CD14-positive monocyte (primary cell): Measurements from ENCODE around the gene PTPN7. TPM values are rescaled to one million over a fixed set of nuclear protein-coding genes. Genes with fewer than 3 reads are reported as not detected.

Experiments
- DNase-seq, 3 donors: peaks; one replicate each; pipeline ENCODE4 v3.0.0-alpha.2; 2011 to 2022
- H2AFZ ChIP-seq: 2 replicates; pipeline ENCODE4 v1.6.0; 2012; ENCODE audit warnings: mild to moderate bottlenecking, low read depth, low read length, inconsistent platforms; ENCODE audit not compliant: insufficient read depth, poor library complexity, severe bottlenecking
- H3K27ac ChIP-seq, 2 donors: 1 replicate in 1 of 2; 2 replicates in 1 of 2; pipeline ENCODE4 v1.5.1; 2012 to 2013; ENCODE audit warnings: low read length in 2 of 2, control low read depth in 1 of 2, inconsistent platforms in 1 of 2, low read depth in 1 of 2, mild to moderate bottlenecking in 1 of 2
- H3K27me3 ChIP-seq, 2 donors: one replicate each; pipeline versions ENCODE4 v1.6.0 to v1.6.1; 2011 to 2013; ENCODE audit warnings: low read length in 2 of 2; ENCODE audit not compliant: control insufficient read depth in 2 of 2, insufficient read depth in 2 of 2
- H3K36me3 ChIP-seq, 2 donors: replicated peaks in 1 of 2; 1 replicate in 1 of 2; 2 replicates in 1 of 2; pipeline versions ENCODE4 v1.5.1 to v1.6.1; 2012 to 2013; ENCODE audit warnings: low read length in 2 of 2, control low read depth in 1 of 2, inconsistent platforms in 1 of 2, mild to moderate bottlenecking in 1 of 2; ENCODE audit not compliant: insufficient read depth in 2 of 2, control insufficient read depth in 1 of 2
- H3K4me1 ChIP-seq, 2 donors: 1 replicate in 1 of 2; 2 replicates in 1 of 2; pipeline versions ENCODE4 v1.5.1 to v1.6.1; 2012 to 2013; ENCODE audit warnings: low read length in 2 of 2, control low read depth in 1 of 2, inconsistent platforms in 1 of 2, mild to moderate bottlenecking in 1 of 2, moderate library complexity in 1 of 2; ENCODE audit not compliant: insufficient read depth in 2 of 2, control insufficient read depth in 1 of 2
- H3K4me2 ChIP-seq: replicated peaks from 2 replicates; pipeline ENCODE3; 2012; ENCODE audit warnings: low read length, moderate library complexity, mild to moderate bottlenecking; ENCODE audit not compliant: poor library complexity, severe bottlenecking; ENCODE audit errors: extremely low read depth
- H3K4me3 ChIP-seq, 3 experiments: fragments of 200-600 bp in 1 of 3; sonication (generic) in 1 of 3; replicated peaks in 1 of 3; 1 replicate in 2 of 3; 2 replicates in 1 of 3; pipeline ENCODE4 v1.5.1; 2011 to 2013; ENCODE audit warnings: low read length in 3 of 3, mild to moderate bottlenecking in 3 of 3, control low read depth in 2 of 3, low read depth in 2 of 3, inconsistent platforms in 1 of 3, moderate library complexity in 1 of 3
- H3K79me2 ChIP-seq: 2 replicates; pipeline ENCODE4 v1.6.0; 2012; ENCODE audit warnings: mild to moderate bottlenecking, control low read depth, inconsistent platforms, low read length, moderate library complexity; ENCODE audit not compliant: insufficient read depth
- H3K9ac ChIP-seq: 2 replicates; pipeline ENCODE4 v1.6.0; 2017; ENCODE audit warnings: low read length, mild to moderate bottlenecking; ENCODE audit not compliant: insufficient read depth, poor library complexity, severe bottlenecking
- H3K9me3 ChIP-seq, 2 donors: replicated peaks in 1 of 2; 1 replicate in 1 of 2; 2 replicates in 1 of 2; pipeline versions ENCODE4 v1.5.1 to v1.6.1; 2012 to 2013; ENCODE audit warnings: low read length in 2 of 2, control low read depth in 1 of 2; ENCODE audit not compliant: control insufficient read depth in 1 of 2, insufficient read depth in 1 of 2
- H4K20me1 ChIP-seq: 2 replicates; pipeline ENCODE4 v1.6.0; 2012; ENCODE audit warnings: mild to moderate bottlenecking, low read length, control low read depth, moderate library complexity; ENCODE audit not compliant: insufficient read depth
- H3K27ac Mint-ChIP-seq, 7 donors: one replicate each; pipeline ENCODE4 v1.8.0; 2020; ENCODE audit warnings: mild to moderate bottlenecking in 7 of 7, mixed read lengths in 7 of 7, moderate library complexity in 6 of 7, inconsistent platforms in 2 of 7
- H3K27me3 Mint-ChIP-seq, 3 donors: one replicate each; pipeline ENCODE4 v1.8.0; 2021 to 2022; ENCODE audit warnings: low read depth in 3 of 3, mild to moderate bottlenecking in 3 of 3, mixed read lengths in 3 of 3, moderate library complexity in 3 of 3, inconsistent platforms in 1 of 3
- H3K36me3 Mint-ChIP-seq, 2 donors: one replicate each; pipeline ENCODE4 v1.8.0; 2020; ENCODE audit warnings: mixed read lengths in 2 of 2, inconsistent platforms in 1 of 2, mild to moderate bottlenecking in 1 of 2
- H3K4me1 Mint-ChIP-seq: one replicate; pipeline ENCODE4 v1.8.0; 2020; ENCODE audit warnings: mild to moderate bottlenecking, mixed read lengths
- H3K4me3 Mint-ChIP-seq, 2 donors: one replicate each; pipeline ENCODE4 v1.8.0; 2020; ENCODE audit warnings: mild to moderate bottlenecking in 2 of 2, mixed read lengths in 2 of 2, moderate library complexity in 1 of 2
- H3K9me3 Mint-ChIP-seq, 7 donors: one replicate each; pipeline ENCODE4 v1.8.0; 2020 to 2022; ENCODE audit warnings: mixed read lengths in 7 of 7, mild to moderate bottlenecking in 6 of 7, moderate library complexity in 6 of 7, inconsistent platforms in 2 of 7
- WGBS: methylation state at CpG from one replicate; pipeline ENCODE4 v1.1.5; 2013; ENCODE audit warnings: missing lambda C conversion rate; ENCODE audit not compliant: insufficient coverage; 5-methylcytosine and 5-hydroxymethylcytosine counted together
- intact Hi-C, 2 donors: fragments of 100-400 bp; cut with micrococcal nuclease; formaldehyde crosslinking; loops; one replicate each; pipeline versions ENCODE4 v1.15.0 to v1.15.1; 2023
- polyA plus RNA-seq, 3 donors: library from polyadenylated mRNA; depleted of rRNA in 1 of 3; unstranded in 2 of 3; stranded (reverse) in 1 of 3; fragments of 300-500 nt in 2 of 3; fragments of >200 nt in 1 of 3; fragmentation: Illumina TruSeq in 2 of 3; gene quantifications; 1 replicate in 2 of 3; 2 replicates in 1 of 3; pipeline ENCODE4 v1.2.3, GENCODE V29; 2012 to 2021
- TF ChIP-seq, protein P1 (sequence below): fragments of 200-600 bp; IDR thresholded peaks from one replicate; pipeline ENCODE4 v1.8.0; 2022; ENCODE audit warnings: antibody characterized with exemption, mild to moderate bottlenecking

Gene PTPN7
- polyA plus RNA-seq, 3 donors, result 4.0 to 18.8 (median 8.3) TPM

GRCh38 chr1:202133496-202133895, 26.9 kb downstream of the PTPN7 start:
- peaks cover 5 to 6% of the 10 kb centered on the region in 2 donors for H3K4me1 ChIP-seq
- H3K27ac ChIP-seq, result no peak overlapping the region
- no peaks in the 10 kb centered on the region for H3K9me3 ChIP-seq
- Mint-ChIP-seq H3K36me3 (peaks cover 48 to 64% of the 10 kb centered on the region in 2 donors), H3K27me3 (peaks cover 0 to 2% (median 2%) of the 10 kb centered on the region in 3 donors), H3K9me3 (peaks cover 0 to 1% (median 0%) of the 10 kb centered on the region in 7 donors), H3K27ac (no peak overlapping the region), H3K4me3 (no peak overlapping the region), H3K4me1 (peaks cover 6% of the 10 kb centered on the region)
- no peak for DNase-seq
- 35% methylated on average over 8 of the region's 8 CpGs for WGBS
- peaks cover 40% of the 10 kb centered on the region for H3K79me2 ChIP-seq
- H4K20me1 ChIP-seq, result peaks cover 83% of the 10 kb centered on the region
- intact Hi-C loops, result no loop called here
- H3K9ac ChIP-seq, result no peak overlapping the region
- H2AFZ ChIP-seq, result no peak overlapping the region
- H3K4me3 ChIP-seq, result no peak overlapping the region
- no peaks in the 10 kb centered on the region for H3K27me3 ChIP-seq
- H3K4me2 ChIP-seq, result no peak overlapping the region
- TF ChIP-seq, protein P1, sequence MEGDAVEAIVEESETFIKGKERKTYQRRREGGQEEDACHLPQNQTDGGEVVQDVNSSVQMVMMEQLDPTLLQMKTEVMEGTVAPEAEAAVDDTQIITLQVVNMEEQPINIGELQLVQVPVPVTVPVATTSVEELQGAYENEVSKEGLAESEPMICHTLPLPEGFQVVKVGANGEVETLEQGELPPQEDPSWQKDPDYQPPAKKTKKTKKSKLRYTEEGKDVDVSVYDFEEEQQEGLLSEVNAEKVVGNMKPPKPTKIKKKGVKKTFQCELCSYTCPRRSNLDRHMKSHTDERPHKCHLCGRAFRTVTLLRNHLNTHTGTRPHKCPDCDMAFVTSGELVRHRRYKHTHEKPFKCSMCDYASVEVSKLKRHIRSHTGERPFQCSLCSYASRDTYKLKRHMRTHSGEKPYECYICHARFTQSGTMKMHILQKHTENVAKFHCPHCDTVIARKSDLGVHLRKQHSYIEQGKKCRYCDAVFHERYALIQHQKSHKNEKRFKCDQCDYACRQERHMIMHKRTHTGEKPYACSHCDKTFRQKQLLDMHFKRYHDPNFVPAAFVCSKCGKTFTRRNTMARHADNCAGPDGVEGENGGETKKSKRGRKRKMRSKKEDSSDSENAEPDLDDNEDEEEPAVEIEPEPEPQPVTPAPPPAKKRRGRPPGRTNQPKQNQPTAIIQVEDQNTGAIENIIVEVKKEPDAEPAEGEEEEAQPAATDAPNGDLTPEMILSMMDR, result no peak
- peaks cover 54 to 65% of the 10 kb centered on the region in 2 donors for H3K36me3 ChIP-seq

- peak overlapping the region in 2 of 7 donors; percentile 3 to 54 for H3K27ac Mint-ChIP-seq
- H3K27me3 Mint-ChIP-seq, result peaks cover 0 to 2% (median 2%) of the 10 kb centered on the region in 3 donors
- Histone ChIP-seq H3K27ac (no peak overlapping the region), H3K27me3 (no peaks in the 10 kb centered on the region), H2AFZ (no peak overlapping the region), H3K9me3 (no peaks in the 10 kb centered on the region), H3K4me1 (peaks cover 5 to 6% of the 10 kb centered on the region in 2 donors), H4K20me1 (peaks cover 78% of the 10 kb centered on the region), H3K4me2 (no peak overlapping the region), H3K36me3 (peaks cover 49 to 60% of the 10 kb centered on the region in 2 donors), H3K4me3 (no peak overlapping the region), H3K79me2 (peaks cover 35% of the 10 kb centered on the region), H3K9ac (no peak overlapping the region)
- TF ChIP-seq, protein P1, result no peak
- no peak for DNase-seq
- H3K36me3 Mint-ChIP-seq, result peaks cover 43 to 59% of the 10 kb centered on the region in 2 donors
- H3K9me3 Mint-ChIP-seq, result peaks cover 0 to 1% (median 0%) of the 10 kb centered on the region in 7 donors
- 17% methylated on average over 7 of the region's 14 CpGs for WGBS
- intact Hi-C loops, result no loop called here
- H3K4me1 Mint-ChIP-seq, result peaks cover 6% of the 10 kb centered on the region
- H3K4me3 Mint-ChIP-seq, result no peak overlapping the region
Observed at GRCh38 chr1:202133001-202133400, 27.4 kb downstream of the PTPN7 start.
